ENCODE data around the gene MRPL9. TPM values are rescaled to one million over a fixed set of nuclear protein-coding genes. Genes with fewer than 3 reads are reported as not detected.

Gene MRPL9
- total RNA-seq, 1 experiment from 2014 or later = 80.9 TPM

GRCh38 chr1:151798571-151798970 lies 35.3 kb upstream of the MRPL9 start:
- no peak overlapping the region for H3K4me2 ChIP-seq
- no peaks in the 10 kb centered on the region for H3F3A ChIP-seq (ENCODE audit: insufficient read depth, low read depth)
- H4K20me1 ChIP-seq (ENCODE audit: insufficient read depth) = no peaks in the 10 kb centered on the region
- H3K4me1 ChIP-seq (replicated peaks; ENCODE audit: insufficient read depth) = no peaks in the 10 kb centered on the region
- CTCF ChIA-PET = interaction anchor here (0.7 kb wide), 1 partner anchor 190 kb away, joined by 3 read pairs; no protein-coding TSS in a partner anchor
- DNase-seq = no peak
- H3K4me3 ChIP-seq = no peak overlapping the region
- no peak overlapping the region for H2AFZ ChIP-seq
- H3K27ac ChIP-seq = no peak overlapping the region
- TF ChIP-seq, protein P1, sequence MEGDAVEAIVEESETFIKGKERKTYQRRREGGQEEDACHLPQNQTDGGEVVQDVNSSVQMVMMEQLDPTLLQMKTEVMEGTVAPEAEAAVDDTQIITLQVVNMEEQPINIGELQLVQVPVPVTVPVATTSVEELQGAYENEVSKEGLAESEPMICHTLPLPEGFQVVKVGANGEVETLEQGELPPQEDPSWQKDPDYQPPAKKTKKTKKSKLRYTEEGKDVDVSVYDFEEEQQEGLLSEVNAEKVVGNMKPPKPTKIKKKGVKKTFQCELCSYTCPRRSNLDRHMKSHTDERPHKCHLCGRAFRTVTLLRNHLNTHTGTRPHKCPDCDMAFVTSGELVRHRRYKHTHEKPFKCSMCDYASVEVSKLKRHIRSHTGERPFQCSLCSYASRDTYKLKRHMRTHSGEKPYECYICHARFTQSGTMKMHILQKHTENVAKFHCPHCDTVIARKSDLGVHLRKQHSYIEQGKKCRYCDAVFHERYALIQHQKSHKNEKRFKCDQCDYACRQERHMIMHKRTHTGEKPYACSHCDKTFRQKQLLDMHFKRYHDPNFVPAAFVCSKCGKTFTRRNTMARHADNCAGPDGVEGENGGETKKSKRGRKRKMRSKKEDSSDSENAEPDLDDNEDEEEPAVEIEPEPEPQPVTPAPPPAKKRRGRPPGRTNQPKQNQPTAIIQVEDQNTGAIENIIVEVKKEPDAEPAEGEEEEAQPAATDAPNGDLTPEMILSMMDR (conservative IDR thresholded peaks at IDR 0.05) = no peak
- no peak for TF ChIP-seq EZH2 (IDR thresholded peaks at IDR 0.05; ENCODE audit: low read depth)
- no peaks in the 10 kb centered on the region for H3K79me2 ChIP-seq (ENCODE audit: low read depth)
- no peaks in the 10 kb centered on the region for H3K36me3 ChIP-seq (ENCODE audit: low read depth)
- no TSS peak for BruUV-seq (replicated peaks)
- POLR2A ChIA-PET (ENCODE audit: unreplicated experiment) = interaction anchor here (0.6 kb wide), 1 partner anchor 9 kb away, joined by 3 read pairs; no protein-coding TSS in a partner anchor
- H3K9me2 ChIP-seq (ENCODE audit: insufficient read depth) = no peaks in the 10 kb centered on the region
- intact Hi-C loops (cut with micrococcal nuclease; ENCODE audit: unreplicated experiment) = no loop called here
- no peaks in the 10 kb centered on the region for H3K9me3 ChIP-seq (ENCODE audit: insufficient read depth, low read depth)
- H3K27me3 ChIP-seq (ENCODE audit: insufficient read depth, low read depth) = no peaks in the 10 kb centered on the region

DNA sequence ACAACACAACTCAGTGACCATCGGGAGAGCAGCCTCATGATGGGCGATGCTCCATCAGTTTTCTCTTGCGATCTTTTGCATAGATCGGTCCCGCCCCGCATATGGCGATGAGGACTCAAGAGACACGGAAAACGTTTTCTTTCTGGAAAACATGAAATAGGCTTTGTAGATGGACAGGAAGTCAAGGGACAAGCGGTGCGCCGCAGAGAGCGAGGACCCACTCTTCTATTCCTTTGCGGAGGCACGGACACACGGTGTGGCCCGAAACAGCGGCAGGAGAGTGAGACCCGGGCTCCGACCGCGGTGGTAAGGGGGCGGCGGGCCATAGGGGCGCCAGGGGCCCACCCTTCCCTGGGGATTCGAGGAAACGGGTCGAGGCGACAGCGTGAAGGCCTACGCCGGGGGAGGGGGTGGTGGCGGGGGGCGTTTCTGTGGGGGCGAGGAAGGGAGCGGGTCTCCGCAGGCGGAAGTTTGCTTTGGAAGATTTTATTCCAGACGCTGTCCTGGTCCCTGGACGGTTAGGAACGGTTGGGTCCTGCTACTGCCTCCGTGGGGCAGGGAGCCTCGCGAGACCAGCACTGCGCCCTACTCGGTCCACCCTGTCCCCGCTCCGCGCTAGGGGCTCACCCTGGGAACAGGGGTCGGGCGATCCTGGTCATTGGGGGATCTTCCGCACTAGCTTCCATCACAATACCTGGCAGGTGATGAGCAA lies 27.8 kb upstream of the MRPL9 start:
- H3K27me3 ChIP-seq (ENCODE audit: insufficient read depth, low read depth) = no peaks in the 10 kb centered on the region
- H2AFZ ChIP-seq = peak overlapping the region; percentile 100
- POLR2A ChIA-PET (ENCODE audit: unreplicated experiment) = interaction anchor here (0.5 kb wide), 1 partner anchor 1818 kb away, joined by 7 read pairs; no protein-coding TSS in a partner anchor
- intact Hi-C loops (cut with micrococcal nuclease; ENCODE audit: unreplicated experiment) = no loop called here
- 0 out of 2 replicates have a peak, but pooled peaks cover 10% of the 10 kb centered on the region for H3K79me2 ChIP-seq (ENCODE audit: low read depth)
- no peaks in the 10 kb centered on the region for H3K36me3 ChIP-seq (ENCODE audit: low read depth)
- peak overlapping the region; percentile 78 for H3K4me3 ChIP-seq
- CTCF ChIA-PET = no interaction called here
- no peaks in the 10 kb centered on the region for H3K9me3 ChIP-seq (ENCODE audit: insufficient read depth, low read depth)
- peak in 1 of 2 experiments; percentile 9 for DNase-seq
- 0 out of 2 replicates have a peak overlapping the region, but pooled peaks have one; percentile 13 for H3K27ac ChIP-seq
- peak overlapping the region; percentile 92 for H3K4me2 ChIP-seq
- peaks cover 4% of the 10 kb centered on the region; the same call in 1 of the 2 replicates for H3F3A ChIP-seq (ENCODE audit: insufficient read depth, low read depth)
- H3K9me2 ChIP-seq (ENCODE audit: insufficient read depth) = no peaks in the 10 kb centered on the region
- no peak for TF ChIP-seq EZH2 (IDR thresholded peaks at IDR 0.05; ENCODE audit: low read depth)
- TF ChIP-seq, protein P1 (conservative IDR thresholded peaks at IDR 0.05) = no peak
- peaks cover 17% of the 10 kb centered on the region for H3K4me1 ChIP-seq (replicated peaks; ENCODE audit: insufficient read depth)
- H4K20me1 ChIP-seq (ENCODE audit: insufficient read depth) = no peaks in the 10 kb centered on the region
- BruUV-seq (replicated peaks) = TSS peak; percentile 39

- Histone ChIP-seq H3K4me2 (peak within 1 kb of the TSS; percentile 92), H3K36me3 (ENCODE audit: low read depth) (no peaks in the 10 kb centered on the region), H2AFZ (peak within 1 kb of the TSS; percentile 100), H3F3A (ENCODE audit: insufficient read depth, low read depth) (peaks cover 4% of the 10 kb centered on the region; the same call in 1 of the 2 replicates), H3K79me2 (ENCODE audit: low read depth) (0 out of 2 replicates have a peak, but pooled peaks cover 10% of the 10 kb centered on the region), H3K27me3 (ENCODE audit: insufficient read depth, low read depth) (no peaks in the 10 kb centered on the region), H3K4me3 (peak within 1 kb of the TSS; percentile 78), H4K20me1 (ENCODE audit: insufficient read depth) (no peaks in the 10 kb centered on the region), H3K9me3 (ENCODE audit: insufficient read depth, low read depth) (no peaks in the 10 kb centered on the region), H3K9me2 (ENCODE audit: insufficient read depth) (no peaks in the 10 kb centered on the region), H3K4me1 (replicated peaks; ENCODE audit: insufficient read depth) (peaks cover 17% of the 10 kb centered on the region), H3K27ac (0 out of 2 replicates have a peak within 1 kb of the TSS, but pooled peaks have one; percentile 13)
- peak; percentile 98 for DNase-seq
- BruUV-seq (replicated peaks) = no TSS peak
- intact Hi-C loops (cut with micrococcal nuclease; ENCODE audit: unreplicated experiment) = no loop called here
- CTCF ChIA-PET = no interaction called here
- TF ChIP-seq, protein P1 (conservative IDR thresholded peaks at IDR 0.05) = peak; percentile 41; the same call in 1 of the 2 replicates
- TF ChIP-seq EZH2 (IDR thresholded peaks at IDR 0.05; ENCODE audit: low read depth) = no peak
- POLR2A ChIA-PET (ENCODE audit: unreplicated experiment) = interaction anchor here (0.5 to 1.0 kb wide), 4 partner anchors 27 to 1818 kb away, joined by 4 to 9 read pairs (median 8); partner anchors contain the start of gene MRPL9
Observed at GRCh38 chr1:151790071-151790939, 27.0 kb upstream of the MRPL9 start, which contains the start of gene TDRKH. Gene TDRKH (minus strand): TSS chr1:151790500. CDS start chr1:151783022, 7,478 bp downstream.

All from PC-9 (cell line).